ENCODE measurements around the gene P2RY2. TPM values are rescaled to one million over a fixed set of nuclear protein-coding genes. Genes with fewer than 3 reads are reported as not detected.
"Not testable (repeated sequence)": the region's sequence is repeated elsewhere in the genome, so short reads cannot be mapped to it uniquely, and the experiment has no call there.

Gene P2RY2
- total RNA-seq, 1 donor from 2014 or later, result 0.96 TPM

- TF ChIP-seq, protein P1, sequence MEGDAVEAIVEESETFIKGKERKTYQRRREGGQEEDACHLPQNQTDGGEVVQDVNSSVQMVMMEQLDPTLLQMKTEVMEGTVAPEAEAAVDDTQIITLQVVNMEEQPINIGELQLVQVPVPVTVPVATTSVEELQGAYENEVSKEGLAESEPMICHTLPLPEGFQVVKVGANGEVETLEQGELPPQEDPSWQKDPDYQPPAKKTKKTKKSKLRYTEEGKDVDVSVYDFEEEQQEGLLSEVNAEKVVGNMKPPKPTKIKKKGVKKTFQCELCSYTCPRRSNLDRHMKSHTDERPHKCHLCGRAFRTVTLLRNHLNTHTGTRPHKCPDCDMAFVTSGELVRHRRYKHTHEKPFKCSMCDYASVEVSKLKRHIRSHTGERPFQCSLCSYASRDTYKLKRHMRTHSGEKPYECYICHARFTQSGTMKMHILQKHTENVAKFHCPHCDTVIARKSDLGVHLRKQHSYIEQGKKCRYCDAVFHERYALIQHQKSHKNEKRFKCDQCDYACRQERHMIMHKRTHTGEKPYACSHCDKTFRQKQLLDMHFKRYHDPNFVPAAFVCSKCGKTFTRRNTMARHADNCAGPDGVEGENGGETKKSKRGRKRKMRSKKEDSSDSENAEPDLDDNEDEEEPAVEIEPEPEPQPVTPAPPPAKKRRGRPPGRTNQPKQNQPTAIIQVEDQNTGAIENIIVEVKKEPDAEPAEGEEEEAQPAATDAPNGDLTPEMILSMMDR (IDR thresholded peaks at IDR 0.05; ENCODE audit: unreplicated experiment), result no peak
- H3K36me3 Mint-ChIP-seq (ENCODE audit: insufficient read depth), result no peaks in the 10 kb centered on the region
- peaks cover 15% of the 10 kb centered on the region for H3K4me1 Mint-ChIP-seq (ENCODE audit: low read depth)
- H3K27ac Mint-ChIP-seq, result no peak overlapping the region
- no peak for DNase-seq (ENCODE audit: low spot score, unreplicated experiment)
- H3K9me3 Mint-ChIP-seq (ENCODE audit: low read depth), result no peaks in the 10 kb centered on the region
- H3K4me3 Mint-ChIP-seq (ENCODE audit: low read depth), result no peak overlapping the region
- H3K27me3 Mint-ChIP-seq, result peaks cover 26% of the 10 kb centered on the region
Measured at GRCh38 chr11:73229321-73229895, 11.3 kb downstream of the P2RY2 start.

- no peak overlapping the region for H3K4me3 Mint-ChIP-seq (ENCODE audit: low read depth)
Measured at GRCh38 chr11:73229896-73230875, 12.1 kb downstream of the P2RY2 start.

DNA sequence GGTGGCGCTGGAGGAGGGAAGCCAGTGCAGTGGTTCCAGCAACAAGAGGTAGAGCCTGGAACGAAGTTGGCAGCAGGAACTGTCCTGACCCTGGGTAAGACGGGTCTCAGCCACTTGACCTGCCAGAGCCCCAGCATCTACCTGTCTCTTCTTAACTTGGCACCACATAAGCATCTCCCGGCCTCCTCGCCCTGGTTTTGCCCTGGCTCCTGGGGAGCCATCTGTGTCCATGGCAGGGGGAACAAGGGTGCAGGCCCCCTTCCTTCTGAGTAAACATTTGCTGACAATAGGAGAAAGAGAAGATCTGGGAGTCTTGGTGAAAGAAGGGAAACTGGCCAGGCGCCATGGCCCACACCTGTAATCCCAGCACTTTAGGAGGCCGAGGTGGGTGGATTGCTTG is 12.8 kb downstream of the P2RY2 start:
- no peak for DNase-seq (ENCODE audit: low spot score, unreplicated experiment)
- Mint-ChIP-seq H3K27ac (no peak overlapping the region), H3K9me3 (ENCODE audit: low read depth) (no peaks in the 10 kb centered on the region), H3K4me3 (ENCODE audit: low read depth) (no peak overlapping the region), H3K36me3 (ENCODE audit: insufficient read depth) (no peaks in the 10 kb centered on the region), H3K4me1 (ENCODE audit: low read depth) (peaks cover 15% of the 10 kb centered on the region), H3K27me3 (peaks cover 16% of the 10 kb centered on the region)
- TF ChIP-seq, protein P1 (IDR thresholded peaks at IDR 0.05; ENCODE audit: unreplicated experiment), result no peak

More at GRCh38 chr11:73229896-73230875, 12.1 kb downstream of the P2RY2 start:
- H3K9me3 Mint-ChIP-seq (ENCODE audit: low read depth), result no peaks in the 10 kb centered on the region
- H3K27me3 Mint-ChIP-seq, result peaks cover 21% of the 10 kb centered on the region
- DNase-seq (ENCODE audit: low spot score, unreplicated experiment), result no peak
- TF ChIP-seq, protein P1 (IDR thresholded peaks at IDR 0.05; ENCODE audit: unreplicated experiment), result no peak
- no peaks in the 10 kb centered on the region for H3K36me3 Mint-ChIP-seq (ENCODE audit: insufficient read depth)
- peaks cover 15% of the 10 kb centered on the region for H3K4me1 Mint-ChIP-seq (ENCODE audit: low read depth)
- H3K27ac Mint-ChIP-seq, result no peak overlapping the region

DNA sequence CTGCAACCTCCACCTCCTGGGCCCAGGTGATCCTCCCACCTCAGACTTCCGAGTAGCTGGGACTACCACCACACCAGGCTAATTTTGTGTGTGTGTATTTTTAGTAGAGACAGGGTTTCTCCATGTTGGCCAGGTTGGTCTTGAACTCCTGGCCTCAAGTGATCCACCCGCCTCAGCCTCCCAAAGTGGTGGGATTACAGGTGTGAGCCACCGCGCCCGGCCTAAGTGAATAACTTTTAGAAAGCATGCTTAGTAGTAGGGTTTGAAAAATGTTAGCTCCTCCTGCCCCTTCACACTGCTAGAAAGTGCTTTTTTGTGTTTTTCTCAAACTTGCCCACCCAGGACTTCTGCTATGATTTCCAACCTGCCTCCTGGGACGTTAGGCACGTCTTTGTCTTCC is 14.4 kb downstream of the P2RY2 start:
- not testable (repeated sequence) for H3K4me3 Mint-ChIP-seq (ENCODE audit: low read depth)

GRCh38 chr11:73233211-73233610 is 15.1 kb downstream of the P2RY2 start:
- TF ChIP-seq, protein P1 (IDR thresholded peaks at IDR 0.05; ENCODE audit: unreplicated experiment), result no peak
- Mint-ChIP-seq H3K27me3 (peaks cover 16% of the 10 kb centered on the region), H3K36me3 (ENCODE audit: insufficient read depth) (no peaks in the 10 kb centered on the region), H3K27ac (no peak overlapping the region), H3K9me3 (ENCODE audit: low read depth) (no peaks in the 10 kb centered on the region), H3K4me3 (ENCODE audit: low read depth) (no peak overlapping the region), H3K4me1 (ENCODE audit: low read depth) (peaks cover 7% of the 10 kb centered on the region)
- no peak for DNase-seq (ENCODE audit: low spot score, unreplicated experiment)

More for the DNA sequence above, 14.4 kb downstream of the P2RY2 start:
- not testable (repeated sequence) for H3K4me1 Mint-ChIP-seq (ENCODE audit: low read depth); H3K27ac Mint-ChIP-seq; H3K36me3 Mint-ChIP-seq (ENCODE audit: insufficient read depth); DNase-seq (ENCODE audit: low spot score, unreplicated experiment); H3K9me3 Mint-ChIP-seq (ENCODE audit: low read depth)
- peaks cover 16% of the 10 kb centered on the region for H3K27me3 Mint-ChIP-seq

Measured in progenitor cell of endocrine pancreas (in vitro differentiated cells).